H54 (cell line): ENCODE data around the gene PARP3.

Experiments
- DNase-seq: peaks from one replicate; pipeline ENCODE4 v3.0.0; 2011; ENCODE audit warnings: low spot score, mixed read lengths; ENCODE audit not compliant: insufficient read length
- FAIRE-seq: peaks from 3 replicates; lab custom pipeline; 2011; peaks lifted over from hg19 to GRCh38; lab: Jason Lieb, UNC
- POLR2A ChIP-seq: IDR thresholded peaks from 2 replicates; pipeline ENCODE4 v1.6.1; 2011; ENCODE audit warnings: low read depth, mild to moderate bottlenecking, low read length

The PARP3 gene

DNA sequence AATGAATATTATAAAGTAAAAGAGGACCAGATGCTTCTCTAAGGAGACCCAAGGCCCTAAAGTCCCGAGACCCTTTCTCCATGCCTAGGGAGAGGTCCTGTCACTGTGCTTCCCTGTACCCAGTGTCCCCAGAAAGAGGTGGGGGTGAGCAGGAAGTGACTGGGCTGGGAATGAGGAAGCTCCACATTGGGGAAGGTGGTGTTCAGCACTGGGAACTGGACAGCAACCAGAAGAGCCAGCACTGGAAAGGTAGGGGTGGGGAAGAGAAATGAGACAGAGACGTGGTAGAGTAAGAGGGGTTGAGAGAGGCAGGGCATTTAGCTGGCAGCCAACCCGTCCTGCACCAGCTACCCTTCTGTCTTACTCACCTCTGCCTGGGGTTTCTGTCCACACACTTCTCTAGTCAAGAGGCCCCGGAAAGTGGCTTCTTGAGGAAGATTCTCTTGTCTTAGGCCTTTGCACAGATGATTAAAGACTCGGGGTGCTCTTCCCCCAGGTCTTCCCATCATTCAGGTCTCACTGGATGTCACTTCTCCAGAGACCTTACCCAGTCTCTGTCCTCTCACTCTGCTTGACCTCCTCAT, 12.7 kb upstream of the PARP3 start:
- DNase-seq (peak; percentile 34), FAIRE-seq (no peak)
- no peak for TF ChIP-seq POLR2A

DNA sequence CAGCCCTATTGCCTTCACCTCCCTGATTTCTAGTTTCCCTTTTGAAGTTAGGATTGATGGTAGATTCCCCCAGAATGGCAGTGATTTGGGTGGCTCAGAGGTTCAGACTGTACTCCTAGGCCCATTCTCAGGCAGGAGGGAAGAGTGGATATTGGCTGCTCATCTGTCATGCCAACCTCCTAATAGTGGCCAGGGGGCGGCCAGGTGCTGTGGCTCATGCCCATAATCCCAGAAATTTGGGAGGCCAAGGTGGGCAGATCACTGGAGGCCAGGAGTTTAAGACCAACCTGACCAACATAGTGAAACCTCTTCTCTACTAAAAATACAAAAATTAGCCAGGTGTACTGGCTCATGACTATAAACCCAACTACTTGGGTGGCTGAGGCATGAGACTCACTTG, 11.7 kb upstream of the PARP3 start:
- DNase-seq (no peak), FAIRE-seq (no peak)
- TF ChIP-seq POLR2A: no peak

DNA sequence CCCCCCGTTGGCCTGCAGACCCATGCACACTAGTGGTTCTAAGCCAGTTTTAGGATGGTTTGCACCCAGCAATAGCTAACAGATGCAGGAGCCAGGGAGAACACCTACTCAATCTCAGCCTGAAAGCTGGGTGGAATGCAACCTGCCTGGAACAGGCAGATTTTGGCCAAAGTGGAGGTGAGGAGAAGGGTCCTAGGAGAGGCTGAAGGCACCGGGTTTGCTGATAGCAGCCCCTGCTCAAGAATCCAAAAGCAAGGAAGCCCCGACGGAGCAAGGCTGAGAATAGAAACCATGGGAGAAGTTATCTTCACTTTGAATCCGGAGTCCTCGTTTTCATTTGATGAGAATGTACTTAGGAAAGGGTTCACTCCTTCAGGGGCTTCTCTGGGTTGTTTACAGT, 10.4 kb upstream of the PARP3 start:
- FAIRE-seq: no peak
- DNase-seq: no peak

DNA sequence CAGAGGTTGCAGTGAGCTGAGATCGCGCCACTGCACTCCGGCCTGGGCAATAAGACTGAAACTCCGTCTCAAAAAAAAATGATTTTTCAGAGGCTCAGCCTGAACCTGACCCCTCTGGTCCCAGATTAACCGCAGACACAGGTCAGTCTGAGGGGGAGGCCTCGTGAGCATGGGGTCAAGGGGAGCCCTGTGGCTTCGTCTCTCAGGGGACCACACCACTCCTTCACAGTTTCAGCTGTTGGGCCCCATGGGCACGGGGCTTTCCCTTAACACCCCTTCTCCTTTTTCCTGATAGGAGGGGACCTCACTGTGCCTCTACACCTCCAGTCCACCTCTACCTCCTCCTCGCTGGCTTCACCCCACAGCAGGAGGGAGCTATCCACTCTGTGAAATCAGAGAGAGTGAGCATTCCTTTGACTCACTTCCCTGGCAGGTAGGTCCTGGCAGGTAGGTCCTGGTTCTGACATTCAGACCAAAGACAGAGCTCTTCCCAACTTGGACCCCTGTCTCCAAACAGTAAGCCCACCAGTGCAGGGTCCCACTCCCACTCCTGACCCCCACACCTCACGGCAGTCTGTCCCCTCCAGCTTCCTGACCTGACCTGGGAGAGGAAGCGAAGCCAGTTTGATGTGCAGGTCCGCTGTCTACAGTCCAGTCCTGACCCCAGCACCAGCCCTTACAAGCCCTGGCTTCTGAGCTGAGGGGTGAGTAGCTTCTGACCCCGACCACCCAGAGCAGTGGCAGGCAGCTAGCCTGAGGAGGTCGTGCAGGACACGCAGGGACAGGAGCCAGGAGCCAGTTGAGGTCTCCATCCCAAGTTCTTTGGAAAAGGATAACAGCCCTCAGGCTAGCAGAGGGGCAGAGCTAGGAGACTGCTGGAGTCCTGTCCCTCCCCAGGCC, 9.4 kb upstream of the PARP3 start:
- no peak for FAIRE-seq
- no peak for DNase-seq

More for the DNA sequence above, 10.4 kb upstream of the PARP3 start:
- TF ChIP-seq POLR2A: no peak

DNA sequence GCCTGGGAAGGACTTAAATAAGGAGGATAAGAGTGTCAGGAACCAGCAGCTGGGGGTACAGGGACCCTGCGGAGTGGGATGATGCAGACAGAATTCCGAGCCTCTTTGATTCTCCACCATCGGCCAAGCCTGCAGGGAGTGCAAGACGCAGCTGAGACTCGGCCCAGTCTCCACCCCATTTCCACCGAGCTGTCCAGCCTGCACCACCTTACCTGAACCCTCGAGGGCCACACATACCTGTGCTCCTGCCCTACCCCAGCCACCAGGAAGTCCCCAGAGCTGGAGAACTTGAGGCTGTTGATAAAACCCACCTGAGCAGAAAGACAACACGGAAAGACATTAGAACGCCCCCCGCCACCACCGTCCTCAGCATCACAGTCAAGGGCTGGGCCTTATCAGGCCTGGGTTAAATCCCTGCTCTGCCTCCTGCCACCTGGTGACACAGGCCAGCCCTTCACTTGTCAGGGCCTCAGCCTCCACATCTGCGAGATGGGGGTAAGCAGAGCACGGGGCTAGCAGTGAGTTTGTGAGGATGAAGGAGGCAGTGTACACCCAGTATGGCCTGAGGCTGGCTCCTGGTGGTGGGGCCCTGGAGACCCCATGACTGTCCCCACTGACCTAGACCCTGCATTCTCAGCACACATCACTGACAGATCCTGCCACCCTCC, 8.6 kb upstream of the PARP3 start:
- TF ChIP-seq POLR2A: no peak
- FAIRE-seq (no peak), DNase-seq (no peak)

More for the DNA sequence above, 9.4 kb upstream of the PARP3 start:
- TF ChIP-seq POLR2A: no peak

DNA sequence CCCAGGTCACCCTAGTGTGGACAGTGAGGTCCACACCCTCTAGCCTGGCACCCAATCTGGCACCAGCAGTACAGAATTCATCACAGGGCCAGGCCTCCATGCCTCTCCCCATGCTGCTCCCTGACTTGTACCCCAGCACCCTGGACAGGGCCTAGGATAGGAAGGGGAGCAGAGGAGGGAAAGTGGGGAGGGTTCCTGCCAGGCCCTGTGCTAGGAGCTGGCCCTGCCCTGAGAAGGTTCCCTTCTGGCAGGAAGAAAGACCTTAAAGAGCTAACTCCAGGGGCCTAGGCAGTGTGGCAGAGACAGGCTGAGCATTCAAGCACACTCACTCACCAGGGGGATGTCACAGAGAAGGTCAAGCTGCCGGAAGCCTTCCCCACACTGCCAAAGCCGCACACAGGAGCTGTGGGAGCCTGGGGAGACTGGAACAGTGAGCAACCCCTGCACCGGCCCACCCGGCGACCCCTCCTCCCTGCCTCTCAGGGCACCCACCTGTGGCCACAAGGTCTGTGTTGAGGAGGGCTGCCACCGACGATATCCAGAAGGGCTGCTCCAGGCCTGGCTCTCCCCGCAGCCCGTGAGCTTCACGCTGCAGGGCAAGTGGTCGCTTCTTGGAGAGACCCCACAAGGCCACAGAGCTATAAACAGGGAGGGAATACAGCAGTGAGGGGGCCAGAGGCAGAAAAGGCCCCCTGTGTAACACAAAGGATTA, 7.9 kb upstream of the PARP3 start:
- no peak for TF ChIP-seq POLR2A
- no peak for DNase-seq
- FAIRE-seq: no peak

DNA sequence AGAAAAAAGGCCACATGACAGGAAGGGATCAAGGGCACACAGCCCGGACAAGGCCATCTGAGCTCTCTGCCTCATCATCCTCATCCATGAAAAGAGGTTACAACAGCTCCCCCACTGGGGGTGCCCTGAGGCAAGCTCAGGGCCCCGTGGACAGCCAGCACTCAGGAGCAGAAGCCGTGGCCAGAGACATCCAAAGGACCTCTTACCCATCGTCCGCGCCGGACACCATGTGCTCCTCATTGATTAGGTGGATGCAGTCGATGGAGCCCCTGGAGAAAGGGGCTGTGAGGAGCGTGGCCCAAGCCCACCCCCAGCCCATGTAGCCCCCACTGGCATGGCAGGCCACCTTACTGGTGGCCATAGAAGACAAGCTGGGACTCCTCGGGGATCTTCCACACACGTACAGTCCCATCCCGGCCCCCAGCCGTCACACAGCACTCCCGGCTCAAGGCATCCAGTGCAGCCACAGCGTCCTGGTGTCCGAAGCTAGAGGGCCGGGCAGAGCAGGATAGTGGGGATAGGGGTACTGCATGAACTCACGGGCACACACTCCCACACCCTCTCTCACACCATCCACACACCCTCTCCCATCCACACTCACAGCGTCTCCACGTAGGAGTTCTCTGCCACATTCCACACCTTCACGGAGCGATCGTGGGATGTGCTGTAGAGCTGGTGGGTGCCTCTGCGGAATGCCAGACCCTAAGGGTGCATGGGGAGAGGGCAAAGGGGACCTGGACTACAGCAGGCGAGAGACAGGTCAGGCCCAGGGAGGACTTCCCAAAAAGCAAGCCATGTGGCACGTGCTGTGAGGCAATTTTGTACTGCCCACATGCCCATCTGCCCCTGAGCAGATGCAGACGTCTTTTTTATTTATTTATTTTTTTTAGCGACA, 6.9 kb upstream of the PARP3 start:
- DNase-seq: no peak
- no peak for FAIRE-seq
- TF ChIP-seq POLR2A: no peak

DNA sequence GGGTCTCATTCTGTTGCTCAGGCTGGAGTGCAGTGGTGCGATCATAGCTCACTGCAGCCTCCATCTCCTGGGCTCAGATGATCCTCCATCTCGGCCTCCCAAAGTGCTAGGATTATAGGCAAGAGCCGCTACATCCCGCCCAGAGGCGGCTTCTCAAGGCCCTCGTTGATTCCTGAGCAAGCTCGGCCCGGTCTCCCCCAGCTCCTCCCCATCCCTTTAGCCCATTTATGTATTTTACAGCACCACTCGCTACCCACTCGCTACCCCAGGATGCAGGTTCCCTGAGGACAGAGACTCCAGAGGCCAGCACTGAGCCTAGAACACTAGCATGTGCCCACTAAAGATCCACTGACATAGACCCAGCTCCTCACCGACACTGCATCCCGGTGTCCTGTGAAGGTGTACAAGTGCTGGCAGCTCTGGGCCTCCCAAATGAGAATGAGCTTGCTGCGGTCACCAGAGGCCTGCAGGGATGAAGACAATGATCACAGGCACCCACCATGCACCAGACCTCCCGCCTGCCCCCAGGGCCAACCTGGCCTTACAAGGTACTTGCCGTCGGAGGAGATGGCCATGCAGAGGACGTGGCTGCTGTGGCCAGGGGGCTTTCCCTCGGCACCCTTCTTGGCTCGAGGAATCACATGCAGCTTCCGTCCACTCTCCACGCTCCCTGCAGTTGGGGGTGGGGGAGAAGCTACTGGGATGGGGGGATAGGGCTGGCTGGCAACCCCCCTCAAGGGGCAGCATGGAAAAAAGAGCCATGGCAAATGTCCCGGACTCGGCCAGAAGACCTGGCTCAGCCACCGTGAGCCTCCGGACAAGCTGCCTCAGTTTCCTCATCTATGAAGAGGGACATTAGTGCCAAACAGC, 6.0 kb upstream of the PARP3 start:
- FAIRE-seq (no peak), DNase-seq (no peak)
- no peak for TF ChIP-seq POLR2A

DNA sequence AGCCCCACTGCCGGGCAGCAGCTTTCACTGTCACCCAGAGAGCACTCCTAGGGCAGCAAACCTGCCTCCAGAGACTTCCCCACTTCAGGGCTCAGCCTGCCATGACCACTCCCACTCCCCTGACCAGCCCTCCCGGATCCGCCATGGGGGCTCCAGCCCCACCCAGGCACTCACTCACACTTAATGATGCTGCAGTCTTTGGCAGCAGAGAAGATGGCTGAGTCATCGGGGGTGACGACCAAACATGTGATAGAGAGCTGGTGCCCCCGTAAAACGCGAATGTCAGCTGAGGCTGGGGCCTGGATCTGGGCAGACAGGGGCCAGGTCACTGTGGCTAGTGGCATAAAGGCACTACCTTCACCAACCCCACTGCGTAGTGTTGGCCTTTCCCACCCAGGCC, 5.1 kb upstream of the PARP3 start:
- TF ChIP-seq POLR2A: no peak
- DNase-seq: no peak
- FAIRE-seq: no peak

DNA sequence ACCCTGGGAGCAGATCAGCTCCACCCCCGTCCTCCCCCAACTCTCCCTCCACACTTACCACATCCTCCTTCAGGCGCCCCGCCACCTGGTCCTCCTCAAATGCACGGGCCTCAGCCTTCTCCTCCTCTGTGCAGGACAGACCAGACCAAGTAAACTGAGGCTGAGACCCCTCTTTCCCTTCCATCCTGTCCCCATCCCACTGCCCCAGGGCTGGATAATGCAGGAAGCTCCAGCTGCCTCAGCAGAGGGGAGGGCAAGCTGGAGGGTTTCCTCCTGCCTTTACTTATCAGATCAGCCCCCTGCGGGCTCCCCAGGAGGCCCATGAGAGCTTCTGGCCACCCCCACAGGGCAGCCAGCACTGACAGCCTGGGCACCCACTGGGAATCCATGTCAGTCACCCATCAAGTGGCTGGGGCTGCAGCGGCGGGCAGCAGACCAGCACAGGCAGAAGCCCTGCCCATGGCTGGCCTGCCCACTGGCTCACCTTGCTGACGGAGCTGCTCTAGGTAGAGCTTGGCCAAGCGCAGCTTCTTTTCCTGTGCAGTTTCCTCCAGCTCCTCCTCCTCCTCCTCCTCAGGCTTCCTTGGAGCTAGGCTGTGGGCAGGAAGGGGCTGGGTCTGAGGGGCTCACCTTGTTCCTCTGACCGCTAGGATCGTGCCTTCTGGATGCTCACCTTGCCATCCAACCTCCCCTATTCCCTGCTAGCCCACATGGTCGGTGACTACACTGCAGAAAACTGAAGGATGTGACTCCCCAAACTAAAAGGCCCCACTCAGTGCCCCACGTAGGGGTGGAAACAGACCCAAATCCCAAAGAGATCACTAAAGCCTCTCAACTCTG, 4.3 kb upstream of the PARP3 start:
- no peak for DNase-seq
- FAIRE-seq: no peak
- TF ChIP-seq POLR2A: no peak

DNA sequence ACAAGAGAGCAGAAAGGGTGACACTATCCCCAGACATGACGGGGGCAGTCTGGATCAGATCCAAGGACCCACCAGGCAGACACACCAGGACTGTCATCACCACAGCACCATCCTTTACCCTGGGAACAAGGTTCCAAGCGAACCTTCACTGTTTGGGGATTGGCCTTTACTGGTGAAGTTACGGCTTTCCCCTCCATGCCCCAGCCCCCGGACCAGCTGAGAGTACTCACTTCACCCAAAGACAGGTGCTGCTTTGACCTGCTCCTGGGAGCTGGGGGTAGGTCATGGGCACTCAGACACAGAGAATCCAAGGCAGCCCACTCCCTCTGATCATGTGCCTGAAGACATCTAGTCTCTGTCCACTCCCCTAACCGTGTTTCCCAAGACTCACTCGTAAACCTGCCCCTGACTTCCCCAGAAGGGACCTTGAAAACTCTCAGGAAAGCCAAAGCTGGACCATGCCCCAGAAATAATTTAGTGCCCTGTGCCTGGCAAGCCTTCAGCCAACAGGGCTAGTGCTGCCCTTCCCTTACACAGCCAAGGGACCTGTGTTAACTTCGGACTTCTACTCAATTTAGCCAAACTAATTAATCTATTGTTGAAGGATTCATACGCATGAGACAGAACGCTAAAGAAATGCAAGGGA, 3.3 kb upstream of the PARP3 start:
- FAIRE-seq (no peak), DNase-seq (no peak)
- no peak for TF ChIP-seq POLR2A
